NCI-H748 treated with DMSO at 0.1 percent for 48 hours (cell line): ENCODE data around the gene CA4.

ENCODE experiments used
- DNase-seq: peaks from one replicate; lab custom pipeline; 2025; lab: John Stamatoyannopoulos, UW

Gene CA4

GRCh38 chr17:60130466-60130865 lies 19.3 kb upstream of the CA4 start:
- DNase-seq = no peak

- no peak for DNase-seq
These were observed 15.2 kb upstream of the CA4 start for GRCh38 chr17:60134396-60135150.

GRCh38 chr17:60135151-60135950 lies 14.4 kb upstream of the CA4 start:
- DNase-seq = peak; percentile 76

GRCh38 chr17:60135951-60136666 lies 13.7 kb upstream of the CA4 start:
- no peak for DNase-seq

- DNase-seq = no peak
These were observed 12.0 kb upstream of the CA4 start for GRCh38 chr17:60137731-60138130.

- DNase-seq = no peak
These were observed 10.9 kb upstream of the CA4 start for GRCh38 chr17:60138769-60139437.

- no peak for DNase-seq
These were observed 10.1 kb upstream of the CA4 start for GRCh38 chr17:60139438-60140285.

- DNase-seq = no peak
These were observed 8.4 kb upstream of the CA4 start for GRCh38 chr17:60141111-60142018.

- DNase-seq = peak; percentile 74
These were observed 6.8 kb upstream of the CA4 start for GRCh38 chr17:60142872-60143499.

GRCh38 chr17:60145006-60145935 lies 4.5 kb upstream of the CA4 start:
- DNase-seq = no peak

- no peak for DNase-seq
These were observed 3.6 kb upstream of the CA4 start for GRCh38 chr17:60146206-60146605.

GRCh38 chr17:60147553-60148223 lies 2.1 kb upstream of the CA4 start:
- no peak for DNase-seq

- no peak for DNase-seq
These were observed 1.4 kb upstream of the CA4 start for GRCh38 chr17:60148373-60148772.

- no peak for DNase-seq
These were observed 1.6 kb downstream of the CA4 start for GRCh38 chr17:60151355-60151754.

GRCh38 chr17:60153606-60154390 lies 4.0 kb downstream of the CA4 start:
- DNase-seq = no peak

- no peak for DNase-seq
These were observed 5.0 kb downstream of the CA4 start for GRCh38 chr17:60154616-60155426.
